ENCODE results near the gene CAPN10.

Gene CAPN10

GRCh38 chr2:240573071-240573515 lies 13.4 kb upstream of the CAPN10 start:
- in situ Hi-C loops (cut with HindIII; ENCODE audit: low pct_unique_long_range_greater_than_20kb, low sequenced_read_pairs) = no loop called here
- TF ChIP-seq JUND (IDR thresholded peaks at IDR 0.05; ENCODE audit: low read depth) = no peak
- DNase-seq (ENCODE audit: low read depth in 1 of 2, low spot score in 1 of 2) = no peak

GRCh38 chr2:240573516-240574385 lies 12.8 kb upstream of the CAPN10 start:
- TF ChIP-seq JUND (IDR thresholded peaks at IDR 0.05; ENCODE audit: low read depth) = no peak
- no peak for DNase-seq (ENCODE audit: low read depth in 1 of 2, low spot score in 1 of 2)
- in situ Hi-C loops (cut with HindIII; ENCODE audit: low pct_unique_long_range_greater_than_20kb, low sequenced_read_pairs) = no loop called here

- DNase-seq (ENCODE audit: low read depth in 1 of 2, low spot score in 1 of 2) = no peak
- in situ Hi-C loops (cut with HindIII; ENCODE audit: low pct_unique_long_range_greater_than_20kb, low sequenced_read_pairs) = no loop called here
- TF ChIP-seq JUND (IDR thresholded peaks at IDR 0.05; ENCODE audit: low read depth) = no peak
Measured at GRCh38 chr2:240574386-240575100, 12.0 kb upstream of the CAPN10 start.

GRCh38 chr2:240575101-240575965 lies 11.2 kb upstream of the CAPN10 start:
- no peak for DNase-seq (ENCODE audit: low read depth in 1 of 2, low spot score in 1 of 2)
- in situ Hi-C loops (cut with HindIII; ENCODE audit: low pct_unique_long_range_greater_than_20kb, low sequenced_read_pairs) = no loop called here
- no peak for TF ChIP-seq JUND (IDR thresholded peaks at IDR 0.05; ENCODE audit: low read depth)

GRCh38 chr2:240576036-240576435 lies 10.5 kb upstream of the CAPN10 start:
- DNase-seq (ENCODE audit: low read depth in 1 of 2, low spot score in 1 of 2) = no peak
- TF ChIP-seq JUND (IDR thresholded peaks at IDR 0.05; ENCODE audit: low read depth) = no peak
- in situ Hi-C loops (cut with HindIII; ENCODE audit: low pct_unique_long_range_greater_than_20kb, low sequenced_read_pairs) = no loop called here

- no peak for DNase-seq (ENCODE audit: low read depth in 1 of 2, low spot score in 1 of 2)
- TF ChIP-seq JUND (IDR thresholded peaks at IDR 0.05; ENCODE audit: low read depth) = no peak
- in situ Hi-C loops (cut with HindIII; ENCODE audit: low pct_unique_long_range_greater_than_20kb, low sequenced_read_pairs) = no loop called here
Measured at GRCh38 chr2:240576436-240577205, 9.9 kb upstream of the CAPN10 start.

- no peak for DNase-seq (ENCODE audit: low read depth in 1 of 2, low spot score in 1 of 2)
- in situ Hi-C loops (cut with HindIII; ENCODE audit: low pct_unique_long_range_greater_than_20kb, low sequenced_read_pairs) = no loop called here
- no peak for TF ChIP-seq JUND (IDR thresholded peaks at IDR 0.05; ENCODE audit: low read depth)
Measured at GRCh38 chr2:240577281-240578109, 9.0 kb upstream of the CAPN10 start.

GRCh38 chr2:240578110-240578450 lies 8.5 kb upstream of the CAPN10 start:
- in situ Hi-C loops (cut with HindIII; ENCODE audit: low pct_unique_long_range_greater_than_20kb, low sequenced_read_pairs) = no loop called here
- no peak for DNase-seq (ENCODE audit: low read depth in 1 of 2, low spot score in 1 of 2)
- no peak for TF ChIP-seq JUND (IDR thresholded peaks at IDR 0.05; ENCODE audit: low read depth)

- in situ Hi-C loops (cut with HindIII; ENCODE audit: low pct_unique_long_range_greater_than_20kb, low sequenced_read_pairs) = no loop called here
- TF ChIP-seq JUND (IDR thresholded peaks at IDR 0.05; ENCODE audit: low read depth) = no peak
Measured at GRCh38 chr2:240578488-240578887, 8.0 kb upstream of the CAPN10 start.

GRCh38 chr2:240579071-240579762 lies 7.3 kb upstream of the CAPN10 start:
- in situ Hi-C loops (cut with HindIII; ENCODE audit: low pct_unique_long_range_greater_than_20kb, low sequenced_read_pairs) = no loop called here
- TF ChIP-seq JUND (IDR thresholded peaks at IDR 0.05; ENCODE audit: low read depth) = no peak
- DNase-seq (ENCODE audit: low read depth in 1 of 2, low spot score in 1 of 2) = no peak

More at GRCh38 chr2:240578488-240578887, 8.0 kb upstream of the CAPN10 start:
- DNase-seq (ENCODE audit: low read depth in 1 of 2, low spot score in 1 of 2) = no peak
